ENCODE measurements around the gene PAK2.
"Not testable (repeated sequence)": the region's sequence is repeated elsewhere in the genome, so short reads cannot be mapped to it uniquely, and the experiment has no call there.

Gene PAK2

GRCh38 chr3:196788528-196788927 is 48.9 kb downstream of the PAK2 start:
- DNase-seq = no peak

DNA sequence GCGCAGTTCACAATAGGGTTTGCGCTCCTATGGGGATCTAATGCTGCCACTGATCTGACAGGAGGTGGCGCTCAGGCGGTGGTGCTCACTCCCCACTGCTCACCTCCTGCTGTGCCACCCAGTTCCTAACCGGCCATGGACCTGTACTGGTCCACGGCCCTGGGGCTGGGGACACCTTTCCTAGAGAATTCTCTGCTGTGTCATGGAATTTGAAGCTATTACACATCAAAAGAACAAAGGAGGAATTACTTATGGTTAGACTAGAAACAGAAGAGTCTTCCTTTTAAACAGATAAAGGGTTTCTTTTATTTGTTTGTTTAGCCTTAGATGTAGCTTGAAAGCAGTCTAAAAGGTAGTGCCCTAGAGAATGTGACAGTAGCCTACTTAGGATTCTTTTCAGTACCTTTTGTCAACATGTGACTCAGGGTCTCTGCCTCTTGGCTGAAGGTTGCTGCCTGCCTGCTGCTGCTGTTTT is 50.3 kb downstream of the PAK2 start:
- DNase-seq = no peak

DNA sequence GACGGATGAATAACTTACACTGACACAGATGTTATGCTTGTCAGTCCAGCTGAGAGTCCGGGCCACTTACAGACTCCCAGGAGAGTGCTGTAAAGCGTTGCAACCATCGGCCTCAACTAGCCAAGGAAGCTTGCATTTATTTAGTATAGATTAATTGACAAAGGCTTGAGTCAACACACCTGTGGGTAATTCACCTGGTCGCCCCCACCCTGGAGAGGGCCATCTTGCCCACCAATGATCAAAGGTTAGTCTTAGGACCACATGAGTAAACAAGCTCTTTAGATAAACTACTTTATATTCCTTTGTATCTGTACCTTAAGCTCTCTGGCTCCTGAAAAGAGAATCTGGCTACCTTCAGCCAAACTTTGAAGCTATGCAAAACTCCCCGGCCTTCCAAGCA is 51.0 kb downstream of the PAK2 start:
- no peak for DNase-seq

DNA sequence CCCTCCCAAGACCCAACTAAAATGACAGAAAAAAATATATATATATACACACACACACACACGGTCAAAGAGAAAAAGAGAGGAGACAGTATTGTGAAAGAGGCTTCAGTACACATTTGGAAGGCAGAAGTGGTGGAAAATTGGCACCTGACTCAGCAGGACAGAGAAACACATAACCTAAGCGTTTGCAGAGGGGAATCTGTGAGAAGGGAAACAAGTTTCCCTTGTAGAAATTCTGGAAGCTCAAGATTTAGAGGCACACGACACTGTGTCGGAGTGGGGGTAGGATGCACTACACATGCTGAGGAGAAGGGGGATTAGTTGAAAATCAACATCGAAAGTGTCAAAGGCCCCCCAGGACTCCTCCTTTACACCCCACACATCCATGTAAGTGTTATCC is 53.1 kb downstream of the PAK2 start:
- no peak for DNase-seq

DNA sequence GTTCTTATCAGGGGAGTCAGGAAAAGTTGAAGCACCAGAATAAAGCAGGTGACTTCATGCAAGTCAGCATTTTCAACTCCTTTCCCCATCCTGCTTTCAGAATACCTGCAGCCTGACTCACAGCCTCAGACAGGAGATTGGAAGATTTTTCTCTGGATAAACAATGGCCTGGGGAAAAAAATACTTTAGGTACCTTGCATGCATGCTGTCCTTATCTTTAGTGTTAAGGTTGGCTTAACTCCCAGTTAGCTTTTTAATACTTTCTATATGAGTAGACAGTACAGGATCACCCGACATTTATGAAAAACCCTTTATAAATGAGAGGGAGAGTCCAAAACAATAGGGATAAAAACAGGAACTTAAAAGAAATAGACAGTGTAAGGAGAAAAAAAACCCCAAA is 53.6 kb downstream of the PAK2 start:
- DNase-seq = no peak

- DNase-seq = no peak
These were observed 54.8 kb downstream of the PAK2 start for GRCh38 chr3:196794467-196794866.

GRCh38 chr3:196796317-196796716 is 56.7 kb downstream of the PAK2 start:
- no peak for DNase-seq

GRCh38 chr3:196800742-196801434 is 61.2 kb downstream of the PAK2 start:
- no peak for DNase-seq

DNA sequence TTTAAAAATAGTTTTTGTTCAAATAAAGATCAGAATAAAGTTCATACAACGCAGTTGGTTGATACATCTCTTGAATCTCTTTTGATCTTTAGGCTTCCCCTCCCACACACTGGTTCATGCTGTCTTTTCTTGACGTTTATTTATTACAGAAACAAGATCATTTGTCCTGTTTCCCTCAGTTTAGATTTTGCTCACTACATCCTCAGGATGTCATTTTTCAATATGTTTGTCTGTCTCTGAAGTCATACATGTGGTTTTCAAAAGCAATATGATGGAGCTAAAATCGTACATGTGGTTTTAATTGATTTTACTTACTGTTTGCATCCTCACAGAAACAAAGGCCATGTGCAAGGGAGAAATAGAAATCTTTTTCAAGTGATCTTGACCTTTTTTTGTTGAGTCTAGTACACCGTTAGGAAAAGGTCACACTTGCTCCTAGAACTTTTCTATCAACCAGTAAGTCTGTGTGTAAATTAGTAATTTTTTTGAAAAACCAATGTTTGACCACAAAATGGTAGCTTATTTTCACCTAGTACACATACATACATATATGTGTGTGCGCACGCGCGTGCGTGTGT is 64.3 kb downstream of the PAK2 start:
- DNase-seq = no peak

GRCh38 chr3:196804773-196805172 is 65.1 kb downstream of the PAK2 start:
- no peak for DNase-seq

- DNase-seq = no peak
These were observed 71.4 kb downstream of the PAK2 start for GRCh38 chr3:196810963-196811581.

DNA sequence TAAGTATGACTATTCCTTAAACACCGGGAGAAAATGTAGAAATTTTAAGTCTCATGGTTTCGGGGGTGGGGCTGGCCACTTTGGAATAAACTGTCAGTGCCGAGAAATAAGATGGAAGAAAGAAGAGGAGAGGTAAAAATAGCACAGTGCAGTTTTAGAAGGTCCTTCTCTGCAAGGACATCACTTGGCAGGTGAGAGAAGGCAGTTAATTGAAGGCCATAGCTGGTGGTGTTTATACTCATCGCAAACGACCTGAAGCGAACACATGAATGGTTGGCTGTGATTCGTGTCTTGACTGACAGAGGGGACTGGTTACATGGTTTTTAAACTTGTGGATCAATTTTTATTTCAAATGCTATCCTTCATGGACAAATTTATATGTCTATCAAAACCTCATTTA is 73.2 kb downstream of the PAK2 start:
- no peak for DNase-seq

DNA sequence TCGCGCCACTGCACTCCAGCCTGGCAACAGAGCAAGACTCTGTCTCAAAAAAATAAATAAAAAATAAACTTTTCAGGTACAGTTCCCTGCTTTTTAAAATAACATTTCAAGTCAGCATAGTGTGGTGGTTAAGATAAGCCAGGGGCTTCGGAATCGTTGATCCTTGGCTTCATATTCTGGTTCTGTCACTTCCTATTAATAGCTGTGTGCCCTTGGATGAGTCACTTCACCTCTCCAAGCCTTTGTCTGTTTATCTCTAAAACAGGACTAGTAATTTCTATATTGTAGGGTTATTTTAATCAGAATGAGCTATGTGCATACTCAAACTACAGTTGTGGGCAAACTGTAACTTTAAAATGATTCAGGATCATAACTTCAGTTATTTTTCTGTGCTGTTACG is 74.2 kb downstream of the PAK2 start:
- DNase-seq = no peak

DNA sequence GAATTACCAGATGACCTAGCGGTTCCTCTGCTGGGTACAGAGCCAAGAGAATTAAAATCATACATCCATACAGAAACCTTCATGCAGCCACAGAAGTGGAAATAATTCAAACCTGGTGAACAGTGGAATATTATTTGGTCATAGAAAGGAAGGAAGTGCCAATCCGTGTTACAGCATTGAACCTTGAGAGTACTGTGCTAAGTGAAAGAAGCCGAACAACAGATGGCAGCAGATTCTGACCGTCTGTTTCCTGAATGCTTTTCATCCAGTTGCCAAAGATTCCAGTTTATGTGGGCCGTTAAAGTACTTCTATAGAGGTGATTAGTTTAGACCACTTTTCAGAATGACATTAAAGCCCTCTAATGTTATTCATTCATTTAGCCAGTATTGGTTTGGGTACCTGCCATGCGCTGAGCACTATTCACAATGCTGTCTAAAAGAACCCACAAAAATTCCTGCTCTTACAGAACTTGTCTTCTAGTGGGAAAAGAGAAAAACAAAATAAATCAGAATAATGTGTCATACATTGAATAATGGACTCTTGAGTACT is 82.2 kb downstream of the PAK2 start:
- DNase-seq = no peak

DNA sequence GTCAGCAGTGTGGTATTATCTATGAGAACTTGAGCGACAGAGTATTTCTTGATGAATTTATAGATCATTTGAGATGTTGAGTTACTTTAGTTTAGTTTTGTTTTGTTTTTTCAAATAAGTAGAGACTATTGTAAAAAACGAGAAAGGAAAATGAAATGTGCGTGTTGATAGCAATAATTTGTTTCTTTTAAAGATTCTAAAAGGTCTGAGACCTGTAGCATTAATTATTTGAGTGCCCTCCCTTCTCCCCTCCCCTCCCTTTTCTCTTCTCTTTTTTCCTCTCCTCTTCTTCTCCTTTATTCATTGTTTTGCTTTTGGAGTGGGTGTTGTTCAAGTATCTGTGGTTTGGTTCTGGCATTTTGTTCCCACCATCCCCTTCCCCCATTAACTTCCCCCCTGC is 90.0 kb downstream of the PAK2 start:
- not testable (repeated sequence) for DNase-seq

GRCh38 chr3:196835086-196835485 is 95.4 kb downstream of the PAK2 start:
- no peak for DNase-seq

- DNase-seq = not testable (repeated sequence)
These were observed 97.0 kb downstream of the PAK2 start for GRCh38 chr3:196836626-196837025.

DNA sequence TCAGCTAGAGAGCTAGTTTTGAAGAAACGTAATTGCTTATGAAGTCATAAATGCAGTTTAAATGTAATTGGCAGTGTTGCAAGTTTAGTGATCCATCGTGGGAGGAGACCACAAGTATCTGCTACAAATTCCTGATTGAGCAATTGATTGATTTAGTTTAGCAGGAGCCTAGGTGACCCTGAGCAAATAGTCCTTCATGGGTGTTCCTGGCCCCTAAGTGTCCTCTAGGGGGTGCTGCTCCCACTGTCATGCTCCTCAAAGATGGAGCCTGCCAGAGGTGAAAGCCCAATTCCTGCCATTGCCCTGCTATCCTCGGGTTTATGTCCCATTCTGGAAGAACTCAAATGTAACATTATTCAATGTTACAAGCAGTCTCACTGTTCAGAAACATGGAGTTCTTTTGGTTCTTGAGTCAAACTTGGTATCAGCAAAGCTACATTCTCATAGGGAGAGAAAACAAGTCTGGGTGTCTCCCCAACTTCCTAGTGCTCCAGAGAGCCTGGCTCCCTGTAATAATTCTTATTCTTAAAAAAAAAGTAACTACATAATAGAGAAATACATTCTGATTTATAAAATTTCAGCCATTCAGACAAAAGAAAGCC is 98.3 kb downstream of the PAK2 start:
- DNase-seq = peak; percentile 66

DNA sequence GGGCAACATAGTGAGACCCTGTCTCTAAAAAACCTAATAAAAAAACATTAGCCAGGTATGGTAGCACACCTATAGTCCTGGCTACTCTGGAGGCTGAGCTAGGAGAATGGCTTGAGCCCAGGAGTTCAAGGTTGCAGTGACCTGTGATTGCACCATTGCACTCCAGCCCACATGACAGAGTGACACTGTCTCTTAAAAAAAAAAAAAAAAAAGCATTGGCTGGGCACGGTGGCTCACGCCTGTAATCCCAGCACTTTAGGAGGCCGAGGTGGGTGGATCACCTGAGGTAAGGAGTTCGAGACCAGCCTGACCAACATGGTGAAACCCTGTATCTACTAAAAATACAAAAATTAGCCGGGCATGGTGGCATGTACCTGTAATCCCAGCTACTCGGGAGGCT is 99.7 kb downstream of the PAK2 start:
- not testable (repeated sequence) for DNase-seq

DNA sequence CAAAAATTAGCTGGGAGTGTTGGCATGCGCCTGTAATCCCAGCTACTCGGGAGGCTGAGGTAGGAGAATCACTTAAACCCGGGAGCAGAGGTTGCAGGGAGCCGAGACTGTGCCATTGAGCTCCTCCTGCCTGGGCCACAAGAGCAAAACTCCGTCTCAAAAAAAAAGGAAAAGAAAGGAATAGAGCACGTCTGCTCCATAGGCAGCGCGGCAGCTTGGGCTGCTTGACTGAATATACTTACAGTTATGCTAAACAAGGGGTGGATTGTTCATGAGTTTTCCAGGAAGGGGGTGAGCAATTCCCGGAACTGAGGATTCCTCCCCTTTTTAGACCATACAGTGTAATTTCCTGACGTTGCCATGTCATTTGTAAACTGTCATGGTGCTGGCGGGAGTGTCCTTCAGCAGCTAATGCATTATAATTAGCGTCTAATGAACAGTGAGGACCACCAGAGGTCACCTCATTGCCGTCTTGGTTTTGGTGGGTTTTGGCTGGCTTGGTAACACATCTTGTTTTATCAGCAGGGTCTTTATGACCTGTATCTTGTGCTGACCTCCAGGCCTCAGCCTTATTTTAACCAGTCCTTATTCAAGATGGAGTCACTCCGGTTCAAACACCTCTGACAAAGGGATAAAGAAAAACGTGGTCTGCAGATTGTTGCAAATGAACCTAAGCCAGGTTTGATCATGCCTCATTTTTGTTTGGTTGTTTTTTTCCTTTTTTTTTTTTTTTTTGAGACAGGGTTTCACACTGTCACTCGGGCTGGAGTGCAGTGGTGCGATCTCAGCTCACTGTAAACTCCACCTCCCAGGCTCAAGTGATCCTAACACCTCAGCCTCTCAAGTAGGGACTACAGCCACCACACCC is 103.1 kb downstream of the PAK2 start:
- no peak for DNase-seq

GRCh38 chr3:196843435-196844110 is 103.9 kb downstream of the PAK2 start:
- no peak for DNase-seq
